GM15510 (cell line): ENCODE results near the gene GPX2.

ENCODE experiments used
- POLR2A ChIP-seq: IDR thresholded peaks from 3 replicates; pipeline ENCODE4 v1.6.1; 2011; ENCODE audit warnings: borderline replicate concordance; ENCODE audit not compliant: insufficient read length; ENCODE audit errors: extremely low read depth

The GPX2 gene

GRCh38 chr14:64970041-64970440 lies 27.5 kb upstream of the GPX2 start:
- no peak for TF ChIP-seq POLR2A

DNA sequence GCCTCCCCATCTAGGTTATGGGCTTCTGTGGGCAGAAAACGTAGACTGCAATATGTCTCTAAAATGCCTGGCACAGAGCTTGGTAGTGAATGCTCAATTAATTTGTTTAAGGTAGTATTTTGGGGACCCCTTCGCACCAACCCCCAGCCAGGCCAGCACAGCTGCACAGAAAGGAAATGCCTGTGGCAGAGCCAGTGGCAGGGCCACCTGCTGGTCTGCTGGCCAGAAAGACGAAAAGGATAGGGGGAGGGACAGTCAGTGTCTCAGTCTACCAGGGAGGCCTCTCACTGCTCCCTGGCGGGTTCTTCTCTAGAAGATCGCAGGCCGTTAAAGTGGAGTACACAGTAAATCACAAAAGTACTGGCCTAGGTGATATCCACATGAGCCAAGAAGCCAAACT lies 26.1 kb upstream of the GPX2 start:
- TF ChIP-seq POLR2A, result no peak

DNA sequence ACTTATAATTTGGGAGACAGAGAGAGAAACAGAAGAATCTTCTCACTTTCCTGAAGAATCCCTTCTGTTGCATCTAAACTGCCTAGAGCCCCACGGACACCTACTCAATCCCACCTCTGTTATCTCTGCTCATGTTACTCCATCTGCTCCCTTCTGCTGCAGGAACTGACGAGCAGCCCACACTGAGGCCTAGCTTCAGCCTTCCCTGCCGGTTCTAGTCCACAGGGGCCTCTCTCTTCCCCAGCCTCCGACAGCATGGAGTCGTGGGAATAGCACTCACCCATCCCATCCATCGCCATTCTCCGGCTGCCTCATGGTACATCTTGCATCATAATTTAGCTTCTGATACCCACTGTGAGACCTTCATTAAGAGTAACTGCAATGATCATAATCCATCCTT lies 25.6 kb upstream of the GPX2 start:
- TF ChIP-seq POLR2A, result no peak

- TF ChIP-seq POLR2A, result no peak
Measured at GRCh38 chr14:64966976-64967375, 24.4 kb upstream of the GPX2 start.

- no peak for TF ChIP-seq POLR2A
Measured at GRCh38 chr14:64965356-64966000, 22.9 kb upstream of the GPX2 start.

GRCh38 chr14:64963611-64964010 lies 21.1 kb upstream of the GPX2 start:
- TF ChIP-seq POLR2A, result no peak

- no peak for TF ChIP-seq POLR2A
Measured at GRCh38 chr14:64960762-64961276, 18.3 kb upstream of the GPX2 start.

DNA sequence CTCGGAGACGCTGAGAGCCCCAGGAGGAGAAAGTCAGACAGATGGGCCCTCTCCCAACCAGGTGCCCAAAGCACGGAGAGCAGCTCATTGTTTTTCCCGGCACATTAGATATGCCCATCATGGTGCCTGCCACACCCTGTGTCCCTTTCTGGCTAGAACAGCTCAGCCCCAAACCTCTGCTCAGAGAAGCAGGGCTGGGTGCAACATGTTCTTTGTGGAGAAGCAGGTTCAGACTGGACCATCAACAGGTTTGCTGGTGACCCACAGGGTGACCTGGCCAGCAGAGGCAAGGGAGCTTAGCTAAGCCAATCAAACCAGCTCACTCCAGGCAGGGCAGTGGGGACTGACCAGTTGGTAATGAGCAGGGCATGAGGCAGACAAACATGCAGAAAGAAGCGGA lies 16.2 kb upstream of the GPX2 start:
- no peak for TF ChIP-seq POLR2A

- TF ChIP-seq POLR2A, result no peak
Measured at GRCh38 chr14:64958201-64958600, 15.7 kb upstream of the GPX2 start.

DNA sequence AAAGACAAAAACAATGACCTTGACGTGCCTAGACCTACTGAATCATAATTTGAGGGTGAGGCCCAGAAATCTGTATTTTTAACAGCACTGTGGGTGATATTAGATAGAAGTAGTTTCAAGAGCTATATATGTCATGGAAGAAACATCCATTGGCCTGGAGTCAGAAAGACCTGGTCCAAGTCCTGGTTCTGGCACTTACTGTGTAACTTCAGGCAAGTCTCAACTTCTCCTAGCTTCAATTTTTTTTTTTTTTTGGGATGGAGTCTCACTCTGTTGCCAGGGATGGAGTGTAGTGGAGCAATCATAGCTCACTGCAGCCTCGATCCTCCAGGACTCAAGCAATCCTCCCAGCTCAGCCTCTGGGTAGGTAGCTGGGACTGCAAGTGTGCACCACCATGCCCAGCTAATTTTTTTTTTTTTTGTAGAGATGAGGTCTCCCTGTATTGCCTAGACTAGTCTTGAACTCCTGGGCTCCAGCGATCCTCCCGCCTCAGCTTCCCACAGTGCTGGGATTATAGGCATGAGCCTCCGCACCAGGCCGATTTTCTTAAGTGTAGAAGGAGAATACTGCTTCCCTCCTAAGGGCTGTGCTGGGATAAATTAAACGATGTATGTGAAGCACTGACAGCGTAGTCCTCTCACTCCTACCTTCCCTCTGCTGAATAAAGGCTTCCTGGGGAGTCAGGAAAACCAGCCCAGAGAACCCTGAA lies 14.3 kb upstream of the GPX2 start:
- TF ChIP-seq POLR2A, result no peak

- TF ChIP-seq POLR2A, result no peak
Measured at GRCh38 chr14:64955297-64955696, 12.8 kb upstream of the GPX2 start.

- TF ChIP-seq POLR2A, result no peak
Measured at GRCh38 chr14:64954491-64955240, 12.1 kb upstream of the GPX2 start.

- no peak for TF ChIP-seq POLR2A
Measured at GRCh38 chr14:64953661-64954060, 11.1 kb upstream of the GPX2 start.

GRCh38 chr14:64953310-64953654 lies 10.7 kb upstream of the GPX2 start:
- TF ChIP-seq POLR2A, result no peak

- no peak for TF ChIP-seq POLR2A
Measured at GRCh38 chr14:64952598-64953309, 10.2 kb upstream of the GPX2 start.
